HepG2 (cell line): ENCODE results near the gene IL17C. TPM values are rescaled to one million over a fixed set of nuclear protein-coding genes. Genes with fewer than 3 reads are reported as not detected.

Experiments used
- AGO1 ChIP-seq: fragments of 200-400 bp; formaldehyde crosslinking; IDR thresholded peaks from 2 replicates; pipeline ENCODE4 v1.6.1; 2017; ENCODE audit warnings: mild to moderate bottlenecking, low read depth, low read length, moderate library complexity; ENCODE audit not compliant: poor library complexity, severe bottlenecking
- ELF1 ChIP-seq: sonication (generic); formaldehyde crosslinking; IDR thresholded peaks from 2 replicates; pipeline ENCODE4 v1.4.0; 2020; ENCODE audit warnings: missing genetic modification reagents
- HOXA9 ChIP-seq: sonication (generic); formaldehyde crosslinking; IDR thresholded peaks from 2 replicates; pipeline ENCODE4 v1.8.1; 2022; ENCODE audit warnings: missing genetic modification reagents, mild to moderate bottlenecking, moderate library complexity, borderline replicate concordance
- NCOR1 ChIP-seq: fragments of 200-600 bp; sonication (generic); IDR thresholded peaks from 2 replicates; pipeline ENCODE4 v1.7.0; 2017; ENCODE audit warnings: antibody characterized with exemption, low read length, borderline replicate concordance
- PCBP1 ChIP-seq: fragments of 200-400 bp; formaldehyde crosslinking; IDR thresholded peaks from 2 replicates; pipeline ENCODE4 v1.6.1; 2017; ENCODE audit warnings: mild to moderate bottlenecking, low read depth, low read length, borderline replicate concordance
- PCBP2 ChIP-seq: fragments of 200-400 bp; formaldehyde crosslinking; optimal IDR thresholded peaks from 2 replicates; pipeline ENCODE3; 2018; ENCODE audit warnings: low read length, low read depth; ENCODE audit not compliant: poor library complexity, severe bottlenecking
- PRDM15 ChIP-seq: sonication (generic); formaldehyde crosslinking; IDR thresholded peaks from 2 replicates; pipeline ENCODE4 v1.4.0; 2020; ENCODE audit warnings: missing genetic modification reagents
- SNRNP70 ChIP-seq: fragments of 200-400 bp; formaldehyde crosslinking; IDR thresholded peaks from 2 replicates; pipeline ENCODE4 v1.6.1; 2017; ENCODE audit warnings: mild to moderate bottlenecking, low read depth, low read length, moderate library complexity
- THRA ChIP-seq: sonication (generic); formaldehyde crosslinking; IDR thresholded peaks from 2 replicates; pipeline ENCODE4 v1.4.0; 2020; ENCODE audit warnings: missing genetic modification reagents, borderline replicate concordance
- ZBTB1 ChIP-seq: sonication (generic); formaldehyde crosslinking; IDR thresholded peaks from 2 replicates; pipeline ENCODE4 v1.4.0; 2020; ENCODE audit warnings: missing genetic modification reagents, borderline replicate concordance
- ZBTB49 ChIP-seq: sonication (generic); formaldehyde crosslinking; IDR thresholded peaks from 2 replicates; pipeline ENCODE4 v1.4.0; 2020; ENCODE audit warnings: missing genetic modification reagents, borderline replicate concordance
- ZBTB7A ChIP-seq: sonication (generic); formaldehyde crosslinking; IDR thresholded peaks from 2 replicates; pipeline ENCODE4 v1.8.0; 2022; ENCODE audit warnings: mild to moderate bottlenecking, missing genetic modification reagents
- ZNF326 ChIP-seq: sonication (generic); formaldehyde crosslinking; IDR thresholded peaks from 2 replicates; pipeline ENCODE4 v1.4.0; 2020; ENCODE audit warnings: missing genetic modification reagents, borderline replicate concordance
- ZNF503 ChIP-seq: sonication (generic); formaldehyde crosslinking; IDR thresholded peaks from 2 replicates; pipeline ENCODE4 v1.4.0; 2020; ENCODE audit warnings: missing genetic modification reagents
- ZNF597 ChIP-seq: sonication (generic); formaldehyde crosslinking; IDR thresholded peaks from 2 replicates; pipeline ENCODE4 v1.5.0; 2020; ENCODE audit warnings: missing genetic modification reagents
- ZNF607 ChIP-seq: sonication (generic); formaldehyde crosslinking; IDR thresholded peaks from 2 replicates; pipeline ENCODE4 v1.5.1; 2020; ENCODE audit warnings: missing genetic modification reagents, mild to moderate bottlenecking, borderline replicate concordance
- ZNF773 ChIP-seq: sonication (generic); formaldehyde crosslinking; IDR thresholded peaks from 2 replicates; pipeline ENCODE4 v1.4.0; 2020; ENCODE audit warnings: missing genetic modification reagents, borderline replicate concordance
- polyA plus RNA-seq, 8 experiments: library from polyadenylated mRNA; depleted of rRNA in 3 of 8; stranded (reverse) in 7 of 8; unstranded in 1 of 8; fragments of >200 nt; fragmentation: Illumina TruSeq in 4 of 8; extraction: Trizol in 4 of 8; gene quantifications; 2 replicates each; pipeline versions ENCODE4 v1.2.1 to v1.2.3, GENCODE V29; 2011 to 2016; ENCODE audit warnings: low read depth in 4 of 8, missing spikeins in 1 of 8, mixed read lengths in 1 of 8; ENCODE audit not compliant: insufficient read depth in 1 of 8
- total RNA-seq, 5 experiments: library from RNA; depleted of rRNA; stranded (reverse); fragments of >200 nt; fragmentation: Illumina TruSeq; extraction: Trizol; gene quantifications; 2 replicates each; pipeline ENCODE4 v1.2.3, GENCODE V29; 2016; ENCODE audit warnings: low read depth in 1 of 5

Gene IL17C
- total and polyA plus RNA-seq, 2 of the 13 experiments (the other 11 are each of a cell fraction or from before 2014, with no cell fraction given), result not detected

GRCh38 chr16:88651276-88651988 is 13.1 kb downstream of the IL17C start (continued):
- TF ChIP-seq ZBTB49 (CRISPR knock-in tag) (no peak), ZBTB7A (CRISPR knock-in tag) (peak; percentile 98), ZNF503 (CRISPR knock-in tag) (0 out of 2 replicates have a peak, but pooled peaks have one; percentile 48), ZBTB1 (no peak), PRDM15 (CRISPR knock-in tag) (no peak; the same call in 1 of the 2 replicates), PCBP2 (no peak), PCBP1 (peak; percentile 71; the same call in 1 of the 2 replicates), ZNF773 (CRISPR knock-in tag) (no peak), ELF1 (peak; percentile 72), ZNF326 (0 out of 2 replicates have a peak, but pooled peaks have one; percentile 72), SNRNP70 (no peak), NCOR1 (peak; percentile 50; the same call in 1 of the 2 replicates), AGO1 (no peak), ZNF607 (peak; percentile 42), HOXA9 (no peak), ZNF597 (no peak), THRA (peak; percentile 89)
